Measurements from ENCODE around the gene FNDC7. TPM values are rescaled to one million over a fixed set of nuclear protein-coding genes. Genes with fewer than 3 reads are reported as not detected.

FNDC7 gene
- total and polyA plus RNA-seq, 10 of the 15 experiments (the other 5 are each of a cell fraction or from before 2014, with no cell fraction given): not detected

- BruUV-seq (replicated peaks): no TSS peak
- no peaks in the 10 kb centered on the region for H3K27me3 ChIP-seq (replicated peaks in 1 of 2; ENCODE audit: control insufficient read depth in 2 of 2, insufficient read depth in 2 of 2, low read length in 1 of 2)
- no peak for TF ChIP-seq STAT3 (IDR thresholded peaks at IDR 0.05; ENCODE audit: low read depth, low read length)
- TF ChIP-seq E2F4 (IDR thresholded peaks at IDR 0.05; ENCODE audit: low read depth, low read length): no peak
- TF ChIP-seq FOXK2 (IDR thresholded peaks at IDR 0.05): no peak
- no peak for TF ChIP-seq CHD1 (IDR thresholded peaks at IDR 0.05; ENCODE audit: low read depth, low read length)
- TF ChIP-seq JUND (IDR thresholded peaks at IDR 0.05; ENCODE audit: low read depth, low read length): no peak
- no peak for TF ChIP-seq ESRRA (IDR thresholded peaks at IDR 0.05; ENCODE audit: low read length)
- no peak for TF ChIP-seq SMAD5 (IDR thresholded peaks at IDR 0.05; ENCODE audit: low read depth)
- no peak for TF ChIP-seq CBX5 (IDR thresholded peaks at IDR 0.05; ENCODE audit: low read depth)
- no peaks in the 10 kb centered on the region for H3K79me2 ChIP-seq (ENCODE audit: control insufficient read depth, insufficient read depth, low read length)
- ChIA-PET CTCF (no interaction called here), POLR2A (no interaction called here), SMC1A (ENCODE audit: uncharacterized antibody, unreplicated experiment) (no interaction called here), RAD21 (ENCODE audit: unreplicated experiment) (no interaction called here)
- ATAC-seq (no peak), FAIRE-seq (no peak), DNase-seq (ENCODE audit: low read depth, low spot score) (no peak)
- no peak overlapping the region for H3K9ac ChIP-seq (ENCODE audit: control insufficient read depth, insufficient read depth, low read length)
- no peaks in the 10 kb centered on the region for H3K9me3 ChIP-seq (replicated peaks; ENCODE audit: control insufficient read depth, insufficient read depth, low read length)
- H3K4me3 ChIP-seq: no peak overlapping the region
- H3K4me2 ChIP-seq (ENCODE audit: control insufficient read depth, insufficient read depth): no peak overlapping the region
- peaks cover 0 to 14% of the 10 kb centered on the region in 2 experiments; a peak in 2 of 4 replicates for H3K36me3 ChIP-seq (ENCODE audit: control insufficient read depth in 2 of 2, insufficient read depth in 2 of 2, low read length in 1 of 2)
- intact Hi-C loops (cut with micrococcal nuclease; ENCODE audit: unreplicated experiment) (no loop called here), in situ Hi-C loops (cut with MboI) (no loop called here)
- no peak overlapping the region for H3K27ac ChIP-seq (ENCODE audit: control insufficient read depth, insufficient read depth)
- no peak overlapping the region for H2AFZ ChIP-seq (ENCODE audit: control insufficient read depth, low read depth, low read length)
- H3K4me1 ChIP-seq (ENCODE audit: control insufficient read depth, insufficient read depth, low read length): no peaks in the 10 kb centered on the region
- no peaks in the 10 kb centered on the region for H4K20me1 ChIP-seq (ENCODE audit: control insufficient read depth, insufficient read depth)
These were observed 65.1 kb downstream of the FNDC7 start for GRCh38 chr1:108777839-108778238.

- in situ Hi-C loops (cut with MboI): no loop called here
- CTCF ChIA-PET: interaction anchor here (0.9 kb wide), 1 partner anchor 14 kb away, joined by 3 read pairs; no protein-coding TSS in a partner anchor
- TF ChIP-seq EZH2 (IDR thresholded peaks at IDR 0.05; ENCODE audit: borderline replicate concordance, control insufficient read depth, low read depth, low read length) (no peak), SREBF2 (IDR thresholded peaks at IDR 0.05; ENCODE audit: low read length) (no peak), SPI1 (IDR thresholded peaks at IDR 0.05; ENCODE audit: borderline replicate concordance, insufficient read depth, low read depth, low read length) (no peak), CHD1 (IDR thresholded peaks at IDR 0.05; ENCODE audit: low read depth, low read length) (no peak), SIN3A (IDR thresholded peaks at IDR 0.05; ENCODE audit: low read depth, low read length) (no peak), STAT3 (IDR thresholded peaks at IDR 0.05; ENCODE audit: low read depth, low read length) (no peak), CUX1 (IDR thresholded peaks at IDR 0.05; ENCODE audit: insufficient replicate concordance, low read depth, low read length) (no peak), ZBED1 (IDR thresholded peaks at IDR 0.05; ENCODE audit: borderline replicate concordance) (no peak)
These were observed 66.7 kb downstream of the FNDC7 start for GRCh38 chr1:108779455-108779854.

More at GRCh38 chr1:108779455-108779854, 66.7 kb downstream of the FNDC7 start:
- intact Hi-C loops (cut with micrococcal nuclease; ENCODE audit: unreplicated experiment): no loop called here
- SMC1A ChIA-PET (ENCODE audit: uncharacterized antibody, unreplicated experiment): interaction anchor here (0.6 kb wide), 1 partner anchor 35 kb away, joined by 3 read pairs; no protein-coding TSS in a partner anchor
- no peaks in the 10 kb centered on the region; the same call in none of the 3 replicates for H3K9me3 ChIP-seq (replicated peaks; ENCODE audit: control insufficient read depth, insufficient read depth, low read length)
- peaks cover 0 to 7% of the 10 kb centered on the region in 2 experiments; a peak in 1 of 4 replicates for H3K36me3 ChIP-seq (ENCODE audit: control insufficient read depth in 2 of 2, insufficient read depth in 2 of 2, low read length in 1 of 2)
- H4K20me1 ChIP-seq (ENCODE audit: control insufficient read depth, insufficient read depth): no peaks in the 10 kb centered on the region
- no peak for FAIRE-seq
- no peak for DNase-seq (ENCODE audit: low read depth, low spot score)
- H3K4me3 ChIP-seq: no peak overlapping the region
- POLR2A ChIA-PET: no interaction called here
- no peak overlapping the region for H2AFZ ChIP-seq (ENCODE audit: control insufficient read depth, low read depth, low read length)
- H3K9ac ChIP-seq (ENCODE audit: control insufficient read depth, insufficient read depth, low read length): no peak overlapping the region
- H3K4me2 ChIP-seq (ENCODE audit: control insufficient read depth, insufficient read depth): no peak overlapping the region
- no peak for ATAC-seq
- no TSS peak for BruUV-seq (replicated peaks)
- no peaks in the 10 kb centered on the region for H3K27me3 ChIP-seq (replicated peaks in 1 of 2; ENCODE audit: control insufficient read depth in 2 of 2, insufficient read depth in 2 of 2, low read length in 1 of 2)
- RAD21 ChIA-PET (ENCODE audit: unreplicated experiment): no interaction called here
- no peaks in the 10 kb centered on the region for H3K4me1 ChIP-seq (ENCODE audit: control insufficient read depth, insufficient read depth, low read length)
- no peak overlapping the region for H3K27ac ChIP-seq (ENCODE audit: control insufficient read depth, insufficient read depth)
- no peaks in the 10 kb centered on the region for H3K79me2 ChIP-seq (ENCODE audit: control insufficient read depth, insufficient read depth, low read length)
